Epithelial cell of proximal tubule (primary cell): Measurements from ENCODE around the gene ALG11. TPM values are rescaled to one million over a fixed set of nuclear protein-coding genes. Genes with fewer than 3 reads are reported as not detected.
"Not testable (repeated sequence)": the region's sequence is repeated elsewhere in the genome, so short reads cannot be mapped to it uniquely, and the experiment has no call there.

Experiments used
- DNase-seq: peaks from one replicate; pipeline ENCODE4 v3.0.0-alpha.2; 2011; ENCODE audit warnings: low read depth
- H3K4me3 ChIP-seq: 2 replicates; pipeline ENCODE4 v1.5.1; 2011; ENCODE audit warnings: low read depth, mild to moderate bottlenecking, low read length
- total RNA-seq: library from RNA; depleted of rRNA; stranded (reverse); fragments of >200 nt; gene quantifications from 2 replicates; pipeline ENCODE4 v1.2.3, GENCODE V29; 2015
- TF ChIP-seq, protein P1 (sequence below): conservative IDR thresholded peaks from 2 replicates; pipeline ENCODE4 v1.5.1; 2012; ENCODE audit warnings: low read depth, mild to moderate bottlenecking, low read length

The ALG11 gene
- total RNA-seq, 1 donor from 2014 or later: 15.3 TPM

DNA sequence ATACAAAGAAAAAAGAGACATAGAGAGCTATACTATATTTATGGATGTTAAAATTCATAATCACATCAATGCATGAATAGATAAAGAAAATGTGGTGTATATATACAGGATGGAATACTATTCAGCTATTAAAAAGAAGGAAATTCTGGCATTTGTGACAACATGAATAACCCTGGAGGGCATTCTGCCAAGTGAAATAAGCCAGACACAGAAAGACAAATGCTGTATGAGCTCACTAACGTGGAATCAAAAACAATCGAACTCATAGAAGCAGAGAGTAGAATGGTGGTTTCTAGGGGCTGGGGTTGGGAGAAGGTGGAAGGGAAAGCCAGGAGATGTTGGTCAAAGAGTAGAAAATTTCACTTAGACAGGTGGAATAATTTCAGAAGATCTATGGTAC, 36.3 kb downstream of the ALG11 start:
- no peak overlapping the region for H3K4me3 ChIP-seq
- TF ChIP-seq, protein P1, sequence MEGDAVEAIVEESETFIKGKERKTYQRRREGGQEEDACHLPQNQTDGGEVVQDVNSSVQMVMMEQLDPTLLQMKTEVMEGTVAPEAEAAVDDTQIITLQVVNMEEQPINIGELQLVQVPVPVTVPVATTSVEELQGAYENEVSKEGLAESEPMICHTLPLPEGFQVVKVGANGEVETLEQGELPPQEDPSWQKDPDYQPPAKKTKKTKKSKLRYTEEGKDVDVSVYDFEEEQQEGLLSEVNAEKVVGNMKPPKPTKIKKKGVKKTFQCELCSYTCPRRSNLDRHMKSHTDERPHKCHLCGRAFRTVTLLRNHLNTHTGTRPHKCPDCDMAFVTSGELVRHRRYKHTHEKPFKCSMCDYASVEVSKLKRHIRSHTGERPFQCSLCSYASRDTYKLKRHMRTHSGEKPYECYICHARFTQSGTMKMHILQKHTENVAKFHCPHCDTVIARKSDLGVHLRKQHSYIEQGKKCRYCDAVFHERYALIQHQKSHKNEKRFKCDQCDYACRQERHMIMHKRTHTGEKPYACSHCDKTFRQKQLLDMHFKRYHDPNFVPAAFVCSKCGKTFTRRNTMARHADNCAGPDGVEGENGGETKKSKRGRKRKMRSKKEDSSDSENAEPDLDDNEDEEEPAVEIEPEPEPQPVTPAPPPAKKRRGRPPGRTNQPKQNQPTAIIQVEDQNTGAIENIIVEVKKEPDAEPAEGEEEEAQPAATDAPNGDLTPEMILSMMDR: no peak
- no peak for DNase-seq

DNA sequence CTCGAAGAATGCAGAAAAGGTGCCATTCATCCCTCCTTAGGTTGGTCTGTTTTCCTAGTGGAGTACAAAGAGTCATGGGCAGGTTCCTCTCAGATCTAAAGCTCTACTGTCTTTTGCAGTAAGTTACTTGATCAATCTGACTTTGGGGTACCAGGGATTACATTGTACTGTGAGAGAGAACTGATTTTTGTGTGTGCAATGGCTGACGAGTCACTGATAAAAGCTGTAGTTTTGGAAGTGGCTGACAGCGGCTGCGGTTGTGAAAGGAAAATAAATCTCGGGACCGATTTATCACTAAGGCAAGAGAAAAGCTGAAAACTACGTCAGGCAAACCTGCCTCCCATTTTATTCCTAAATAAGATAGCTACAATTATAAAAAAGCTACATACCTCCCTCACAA, 39.2 kb downstream of the ALG11 start:
- TF ChIP-seq, protein P1: no peak
- no peak for DNase-seq
- H3K4me3 ChIP-seq: no peak overlapping the region

DNA sequence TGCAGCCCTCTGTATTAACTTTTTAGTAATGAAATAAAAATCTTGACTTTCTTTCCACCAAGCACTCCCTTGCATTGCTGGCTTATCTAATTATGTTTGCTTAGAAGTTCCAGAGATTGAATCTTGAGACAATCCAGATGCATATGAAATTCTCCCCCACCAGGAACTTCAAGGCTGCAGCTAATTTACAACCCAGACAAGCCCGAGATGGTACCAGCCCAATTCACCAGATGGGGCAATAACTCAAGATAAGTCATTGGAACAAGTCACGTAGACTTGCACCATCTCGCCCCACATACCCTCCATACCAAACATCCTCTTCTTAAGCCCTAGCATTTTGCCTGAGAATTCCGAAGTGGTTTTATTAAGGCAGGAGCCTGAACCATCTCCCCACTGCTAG, 41.3 kb downstream of the ALG11 start:
- no peak for DNase-seq
- H3K4me3 ChIP-seq: no peak overlapping the region
- TF ChIP-seq, protein P1: no peak

DNA sequence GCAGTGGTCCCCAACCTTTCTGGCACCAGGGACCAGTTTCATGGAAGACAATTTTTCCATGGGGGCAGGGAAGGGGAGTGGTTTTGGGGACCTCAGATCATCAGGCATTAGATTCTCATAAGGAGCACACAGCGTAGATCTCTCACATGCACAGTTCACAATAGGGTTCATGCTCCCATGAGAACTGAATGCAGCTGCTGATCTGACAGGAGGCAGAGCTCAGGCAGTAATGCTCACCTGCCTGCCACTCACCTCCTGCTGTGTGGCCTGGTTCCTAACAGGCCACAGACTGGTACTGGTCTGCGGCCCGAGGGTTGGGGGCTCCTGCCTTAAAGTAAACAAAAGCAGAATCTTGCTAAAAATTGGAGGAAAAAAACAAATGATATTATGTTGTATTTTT, 48.9 kb downstream of the ALG11 start:
- not testable (repeated sequence) for H3K4me3 ChIP-seq, DNase-seq

DNA sequence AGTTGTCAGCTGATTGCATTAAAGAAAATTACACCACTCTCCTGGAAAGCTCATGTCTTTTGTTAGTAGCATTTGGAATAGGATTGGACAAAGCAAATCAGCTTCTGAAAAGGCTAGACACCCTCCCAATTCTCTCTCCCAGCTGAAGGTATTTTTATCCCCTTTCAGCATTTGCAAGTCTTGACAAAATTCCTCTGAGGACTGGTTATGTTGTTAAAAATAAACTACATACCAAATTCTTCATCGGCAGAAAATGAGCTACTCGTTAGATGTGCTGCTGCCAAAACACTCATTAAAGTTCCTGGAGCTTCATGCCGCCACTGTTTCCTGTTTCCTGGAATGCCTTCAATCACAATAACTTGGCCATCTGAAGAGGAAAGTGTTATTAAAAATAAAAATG, 49.4 kb downstream of the ALG11 start:
- no peak for DNase-seq
- TF ChIP-seq, protein P1: no peak
- no peak overlapping the region for H3K4me3 ChIP-seq

DNA sequence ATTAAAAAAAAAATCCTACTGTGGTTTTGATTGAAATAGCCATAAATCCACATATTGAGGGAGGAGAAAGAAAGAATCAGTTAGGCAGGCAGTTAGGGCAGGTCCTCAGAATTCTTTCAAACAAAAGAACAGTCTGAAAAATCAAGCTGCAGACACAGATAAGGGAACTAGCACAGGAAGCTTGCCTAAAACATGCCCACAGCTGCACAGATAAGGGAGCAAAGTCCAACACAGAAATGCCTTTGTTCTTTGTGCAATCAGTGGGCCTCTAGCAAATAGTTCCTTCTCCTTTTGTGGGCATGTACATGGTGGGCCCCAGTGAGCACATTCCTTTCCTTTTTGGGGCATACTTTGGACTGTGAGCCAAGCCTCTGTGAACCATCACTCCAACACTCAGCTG, 55.0 kb downstream of the ALG11 start:
- TF ChIP-seq, protein P1: no peak
- DNase-seq: no peak

DNA sequence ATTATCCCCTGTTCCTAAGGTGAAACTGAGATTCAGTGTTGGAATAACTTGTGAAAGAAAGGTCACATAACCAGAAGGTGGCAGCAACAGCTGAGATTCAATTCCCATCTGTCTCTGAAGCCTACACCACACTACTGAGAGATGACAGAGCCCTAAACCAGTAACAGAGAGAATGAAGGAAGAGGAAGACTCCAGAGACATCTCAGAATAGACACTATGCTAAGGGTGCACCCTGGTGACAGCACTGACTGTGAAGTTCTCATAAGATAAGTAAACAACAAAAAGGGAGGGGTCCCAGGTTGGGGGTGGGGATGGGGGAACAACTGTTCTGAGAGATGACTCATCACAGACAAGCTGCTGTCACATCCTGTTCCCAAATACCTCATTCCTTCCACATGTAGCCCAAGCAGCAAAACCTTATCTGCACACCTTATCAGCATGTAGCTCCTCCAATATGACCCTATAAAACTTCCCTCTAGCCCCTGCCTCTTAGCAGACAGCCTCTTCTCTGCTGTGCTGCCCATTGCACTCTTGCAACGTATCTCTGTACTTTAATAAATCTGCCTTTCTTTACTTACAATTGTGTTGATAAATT, 58.8 kb downstream of the ALG11 start:
- TF ChIP-seq, protein P1: peak; percentile 51
- no peak overlapping the region for H3K4me3 ChIP-seq
- no peak for DNase-seq

More for the DNA sequence above, 55.0 kb downstream of the ALG11 start:
- H3K4me3 ChIP-seq: no peak overlapping the region

Other genes starting within 250 kb of the ALG11 start
- 2.4 and 5.5 TPM in 2 replicates for gene DHRS12, start 208.2 kb upstream of the ALG11 start, total RNA-seq
- gene TMEM272, start 167.2 kb upstream of the ALG11 start, total RNA-seq: not detected in 2 replicates
- gene CCDC70, start 150.4 kb upstream of the ALG11 start, total RNA-seq: not detected in 2 replicates
- 2.5 and 3.5 TPM in 2 replicates for gene ATP7B, start 948 bp upstream of the ALG11 start, total RNA-seq
- gene UTP14C, start 12.3 kb downstream of the ALG11 start, total RNA-seq: 5.0 and 9.0 TPM in 2 replicates
- 0.14 TPM in 1 of 2 replicates, not detected in the other for gene NEK5, start 116.7 kb downstream of the ALG11 start, total RNA-seq
- 9.0 and 22.4 TPM in 2 replicates for gene NEK3, start 147.2 kb downstream of the ALG11 start, total RNA-seq